MM.1S (cell line): ENCODE results near the gene DNAI2.
A peak's percentile ranks its signal among the peaks of the same experiment; 100 is the strongest.
"Not testable (repeated sequence)": the region's sequence is repeated elsewhere in the genome, so short reads cannot be mapped to it uniquely, and the experiment has no call there.

Experiments used
- DNase-seq: peaks from one replicate; pipeline ENCODE4 v3.0.0-alpha.2; 2015
- H2AFZ ChIP-seq: fragments of 300-600 bp; sonication (generic); 2 replicates; pipeline ENCODE4 v1.6.0; 2016; ENCODE audit warnings: antibody characterized with exemption, low read length
- H3F3A ChIP-seq: fragments of 300-600 bp; sonication (generic); 2 replicates; pipeline ENCODE4 v1.6.1; 2016; ENCODE audit warnings: mild to moderate bottlenecking, antibody characterized with exemption, low read length, moderate library complexity, mixed read lengths; ENCODE audit not compliant: insufficient read depth
- H3K27ac ChIP-seq: fragments of 300-600 bp; sonication (generic); 2 replicates; pipeline ENCODE4 v1.5.1; 2016; ENCODE audit warnings: mild to moderate bottlenecking, low read length
- H3K27me3 ChIP-seq: fragments of 300-600 bp; sonication (generic); replicated peaks from 2 replicates; pipeline ENCODE4 v1.6.0; 2016; ENCODE audit warnings: low read length; ENCODE audit not compliant: insufficient read depth
- H3K36me3 ChIP-seq: fragments of 300-600 bp; sonication (generic); replicated peaks from 2 replicates; pipeline ENCODE4 v1.6.1; 2016; ENCODE audit warnings: mild to moderate bottlenecking, low read length, mixed read lengths; ENCODE audit not compliant: insufficient read depth
- H3K4me1 ChIP-seq: fragments of 300-600 bp; sonication (generic); 2 replicates; pipeline ENCODE4 v1.6.1; 2016; ENCODE audit warnings: low read length, mixed read lengths
- H3K4me2 ChIP-seq: fragments of 300-600 bp; sonication (generic); 2 replicates; pipeline ENCODE4 v1.6.0; 2016; ENCODE audit warnings: low read depth, low read length
- H3K4me3 ChIP-seq: fragments of 300-600 bp; sonication (generic); 2 replicates; pipeline ENCODE4 v1.5.1; 2016; ENCODE audit warnings: low read length, mixed read lengths
- H3K79me2 ChIP-seq: fragments of 300-600 bp; sonication (generic); 2 replicates; pipeline ENCODE4 v1.6.1; 2016; ENCODE audit warnings: mixed run types, low read length, mixed read lengths
- H3K9ac ChIP-seq: fragments of 300-600 bp; sonication (generic); 2 replicates; pipeline ENCODE4 v1.6.1; 2016; ENCODE audit warnings: low read length, mixed read lengths
- H3K9me2 ChIP-seq: fragments of 300-600 bp; sonication (generic); replicated peaks from 2 replicates; pipeline ENCODE4 v1.6.1; 2016; ENCODE audit warnings: mild to moderate bottlenecking, low read length, mixed read lengths; ENCODE audit not compliant: insufficient read depth
- H3K9me3 ChIP-seq: fragments of 300-600 bp; sonication (generic); replicated peaks from 2 replicates; pipeline ENCODE4 v1.6.1; 2016; ENCODE audit warnings: mild to moderate bottlenecking, low read length, mixed read lengths; ENCODE audit not compliant: insufficient read depth
- H4K20me1 ChIP-seq: fragments of 300-600 bp; sonication (generic); 2 replicates; pipeline ENCODE4 v1.6.1; 2016; ENCODE audit warnings: mild to moderate bottlenecking, low read length, moderate library complexity, mixed read lengths; ENCODE audit not compliant: insufficient read depth
- EZH2 ChIP-seq: fragments of 300-600 bp; sonication (generic); optimal IDR thresholded peaks from 2 replicates; pipeline ENCODE3; 2017; ENCODE audit warnings: low read depth, mild to moderate bottlenecking, antibody characterized with exemption, low read length, mixed read lengths
- EZH2phosphoT487 ChIP-seq: fragments of 300-600 bp; sonication (generic); IDR thresholded peaks from 2 replicates; pipeline ENCODE4 v1.6.1; 2018; ENCODE audit warnings: antibody characterized with exemption, low read length
- TF ChIP-seq, protein P1 (sequence below): fragments of 300-600 bp; sonication (generic); IDR thresholded peaks from 2 replicates; pipeline ENCODE4 v1.5.1; 2016; ENCODE audit warnings: antibody characterized with exemption, low read length, mixed read lengths

The DNAI2 gene

DNA sequence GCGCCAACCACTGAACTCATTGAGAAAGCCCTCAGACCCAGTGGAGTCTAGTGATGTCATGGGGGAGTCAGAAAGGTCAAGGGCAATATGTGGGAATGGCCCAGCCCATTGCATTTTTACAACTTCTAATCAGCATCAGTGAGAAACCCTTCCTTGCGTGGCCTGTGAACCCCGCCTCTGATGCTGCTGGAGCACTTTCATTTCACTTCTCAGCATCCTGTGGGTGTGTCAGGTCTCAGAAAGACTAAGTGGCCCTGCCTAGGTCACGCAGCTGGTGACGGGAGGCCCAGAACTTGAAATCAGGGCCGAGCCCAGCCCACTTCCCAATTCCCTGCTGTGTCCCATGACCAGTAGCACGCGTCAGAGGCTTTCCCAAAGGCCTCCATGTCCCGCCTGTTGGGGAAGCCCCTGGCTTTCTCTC, 6.1 kb downstream of the DNAI2 start:
- H3K36me3 ChIP-seq: no peaks in the 10 kb centered on the region
- H3K9me2 ChIP-seq: no peaks in the 10 kb centered on the region
- H3K9ac ChIP-seq: no peak overlapping the region
- no peak overlapping the region for H3K4me3 ChIP-seq
- DNase-seq: peak; percentile 17
- peaks cover 62% of the 10 kb centered on the region for H3K27me3 ChIP-seq
- H3K27ac ChIP-seq: no peak overlapping the region
- no peak overlapping the region for H2AFZ ChIP-seq
- no peaks in the 10 kb centered on the region for H4K20me1 ChIP-seq
- H3K4me2 ChIP-seq: peak overlapping the region; percentile 18; the same call in 1 of the 2 replicates
- TF ChIP-seq, protein P1, sequence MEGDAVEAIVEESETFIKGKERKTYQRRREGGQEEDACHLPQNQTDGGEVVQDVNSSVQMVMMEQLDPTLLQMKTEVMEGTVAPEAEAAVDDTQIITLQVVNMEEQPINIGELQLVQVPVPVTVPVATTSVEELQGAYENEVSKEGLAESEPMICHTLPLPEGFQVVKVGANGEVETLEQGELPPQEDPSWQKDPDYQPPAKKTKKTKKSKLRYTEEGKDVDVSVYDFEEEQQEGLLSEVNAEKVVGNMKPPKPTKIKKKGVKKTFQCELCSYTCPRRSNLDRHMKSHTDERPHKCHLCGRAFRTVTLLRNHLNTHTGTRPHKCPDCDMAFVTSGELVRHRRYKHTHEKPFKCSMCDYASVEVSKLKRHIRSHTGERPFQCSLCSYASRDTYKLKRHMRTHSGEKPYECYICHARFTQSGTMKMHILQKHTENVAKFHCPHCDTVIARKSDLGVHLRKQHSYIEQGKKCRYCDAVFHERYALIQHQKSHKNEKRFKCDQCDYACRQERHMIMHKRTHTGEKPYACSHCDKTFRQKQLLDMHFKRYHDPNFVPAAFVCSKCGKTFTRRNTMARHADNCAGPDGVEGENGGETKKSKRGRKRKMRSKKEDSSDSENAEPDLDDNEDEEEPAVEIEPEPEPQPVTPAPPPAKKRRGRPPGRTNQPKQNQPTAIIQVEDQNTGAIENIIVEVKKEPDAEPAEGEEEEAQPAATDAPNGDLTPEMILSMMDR: no peak
- no peaks in the 10 kb centered on the region for H3K9me3 ChIP-seq
- H3K79me2 ChIP-seq: no peaks in the 10 kb centered on the region
- no peaks in the 10 kb centered on the region for H3F3A ChIP-seq
- H3K4me1 ChIP-seq: no peaks in the 10 kb centered on the region

DNA sequence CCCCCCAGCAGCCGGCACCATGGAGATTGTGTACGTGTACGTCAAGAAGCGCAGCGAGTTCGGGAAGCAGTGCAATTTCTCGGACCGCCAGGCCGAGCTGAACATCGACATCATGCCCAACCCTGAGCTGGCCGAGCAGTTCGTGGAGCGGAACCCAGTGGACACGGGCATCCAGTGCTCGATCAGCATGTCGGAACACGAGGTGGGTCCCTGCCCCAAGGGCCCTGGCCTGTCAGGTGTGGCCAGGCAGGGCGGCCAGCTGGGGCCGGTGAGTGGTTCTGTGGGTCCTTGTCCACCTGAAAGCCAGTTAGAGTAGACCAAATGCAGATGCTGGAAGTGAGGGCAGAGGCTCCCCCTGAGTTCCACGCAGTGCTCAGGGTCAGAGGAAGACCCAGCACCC, 7.8 kb downstream of the DNAI2 start:
- no peak overlapping the region for H3K9ac ChIP-seq
- no peak for DNase-seq
- H4K20me1 ChIP-seq: no peaks in the 10 kb centered on the region
- no peak overlapping the region for H2AFZ ChIP-seq
- H3K4me1 ChIP-seq: no peaks in the 10 kb centered on the region
- no peaks in the 10 kb centered on the region for H3K9me2 ChIP-seq
- no peaks in the 10 kb centered on the region for H3K9me3 ChIP-seq
- TF ChIP-seq, protein P1: no peak
- no peak for TF ChIP-seq EZH2
- TF ChIP-seq EZH2phosphoT487: no peak
- H3K79me2 ChIP-seq: no peaks in the 10 kb centered on the region
- H3K27ac ChIP-seq: no peak overlapping the region
- H3K4me2 ChIP-seq: no peak overlapping the region
- no peak overlapping the region for H3K4me3 ChIP-seq
- no peaks in the 10 kb centered on the region for H3F3A ChIP-seq
- H3K36me3 ChIP-seq: no peaks in the 10 kb centered on the region
- peaks cover 58% of the 10 kb centered on the region for H3K27me3 ChIP-seq

DNA sequence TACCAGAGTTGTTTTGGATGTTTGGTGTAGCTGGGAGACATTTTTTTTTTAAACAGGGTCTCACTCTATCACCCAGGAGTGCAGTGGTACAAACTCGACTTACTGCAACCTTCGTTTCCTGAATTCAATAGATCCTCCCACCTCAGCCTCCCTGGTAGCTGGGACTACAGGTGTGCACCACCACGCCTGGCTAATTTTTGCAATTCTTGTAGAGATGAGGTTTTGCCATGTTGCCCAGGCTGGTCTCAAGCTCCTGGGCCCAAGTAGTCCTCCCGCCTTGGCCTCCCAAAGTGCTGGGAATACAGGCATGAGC, 8.2 kb downstream of the DNAI2 start:
- H3K4me1 ChIP-seq, DNase-seq, H2AFZ ChIP-seq, H3K4me2 ChIP-seq, H3K36me3 ChIP-seq, H3F3A ChIP-seq, H3K9me3 ChIP-seq, H4K20me1 ChIP-seq, H3K27ac ChIP-seq, H3K79me2 ChIP-seq, H3K9ac ChIP-seq, H3K4me3 ChIP-seq, H3K9me2 ChIP-seq: not testable (repeated sequence)
- H3K27me3 ChIP-seq: peaks cover 58% of the 10 kb centered on the region

DNA sequence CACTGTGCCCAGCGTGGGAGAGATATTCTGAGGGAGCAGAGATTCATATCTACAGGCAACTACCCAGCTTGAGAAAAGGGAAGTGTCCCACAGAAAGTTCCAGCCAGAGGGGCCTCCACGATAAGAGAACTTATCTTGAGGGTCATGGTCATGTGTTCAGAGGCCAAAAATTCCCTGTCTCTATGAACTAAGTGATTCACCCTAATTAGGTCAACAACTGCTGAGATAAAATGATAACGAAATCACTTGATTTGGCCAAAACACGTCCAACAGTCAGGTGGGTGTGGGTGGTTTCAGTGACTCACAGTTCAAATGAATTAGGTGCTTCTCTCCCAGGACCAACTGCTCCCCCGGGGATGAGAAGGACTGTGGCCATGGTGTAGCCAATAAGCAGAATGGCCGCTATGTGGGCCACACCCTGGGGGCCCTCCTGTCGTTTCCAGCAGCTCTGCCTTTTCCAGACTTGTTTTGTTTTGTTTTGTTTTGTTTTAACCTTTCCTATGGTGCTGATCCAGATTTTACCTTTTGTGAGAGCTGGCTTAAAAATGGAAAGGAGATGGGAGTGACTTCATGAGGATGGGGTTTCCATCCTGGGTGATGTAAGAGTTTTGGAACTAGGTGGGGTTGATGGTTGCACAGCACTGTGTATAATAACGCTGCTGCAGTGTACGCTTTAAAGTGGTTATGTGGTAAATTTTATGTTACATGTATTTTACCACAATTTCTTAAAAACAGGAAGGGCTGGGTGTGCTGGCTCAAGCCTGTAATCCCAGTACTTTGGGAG, 8.7 kb downstream of the DNAI2 start:
- H2AFZ ChIP-seq: no peak overlapping the region
- H3K9me2 ChIP-seq: no peaks in the 10 kb centered on the region
- H3K4me3 ChIP-seq: no peak overlapping the region
- H3K27me3 ChIP-seq: peaks cover 56% of the 10 kb centered on the region
- H3K27ac ChIP-seq: no peak overlapping the region
- no peaks in the 10 kb centered on the region for H3K36me3 ChIP-seq
- H4K20me1 ChIP-seq: no peaks in the 10 kb centered on the region
- no peak overlapping the region for H3K9ac ChIP-seq
- H3K4me2 ChIP-seq: no peak overlapping the region
- no peaks in the 10 kb centered on the region for H3F3A ChIP-seq
- no peaks in the 10 kb centered on the region for H3K4me1 ChIP-seq
- no peaks in the 10 kb centered on the region for H3K9me3 ChIP-seq
- DNase-seq: no peak
- no peak for TF ChIP-seq EZH2
- TF ChIP-seq EZH2phosphoT487: no peak
- TF ChIP-seq, protein P1: no peak
- no peaks in the 10 kb centered on the region for H3K79me2 ChIP-seq
